Breast epithelium (tissue), 4 donors: Measurements from ENCODE around the gene DPYD. TPM values are rescaled to one million over a fixed set of nuclear protein-coding genes. Genes with fewer than 3 reads are reported as not detected.

Experiments
- DNase-seq, 2 donors: peaks; one replicate each; pipeline ENCODE4 v3.0.0-alpha.2; 2019; ENCODE audit warnings: low spot score in 2 of 2
- H3K27ac ChIP-seq, 2 donors: fragments of 200-600 bp; sonication (generic) in 1 of 2; one replicate each; pipeline ENCODE4 v1.5.1; 2016 to 2019; ENCODE audit warnings: mild to moderate bottlenecking in 1 of 2
- H3K27me3 ChIP-seq, 2 donors: fragments of 200-600 bp; sonication (generic) in 1 of 2; one replicate each; pipeline versions ENCODE4 v1.5.1 to v1.6.0; 2017 to 2019; ENCODE audit warnings: control low read depth in 1 of 2, mild to moderate bottlenecking in 1 of 2
- H3K36me3 ChIP-seq: fragments of 200-600 bp; one replicate; pipeline ENCODE4 v1.5.1; 2019
- H3K4me1 ChIP-seq, 2 donors: fragments of 200-600 bp; sonication (generic); one replicate each; pipeline ENCODE4 v1.5.1; 2016 to 2019; ENCODE audit warnings: control low read depth in 1 of 2
- H3K4me3 ChIP-seq, 3 donors: fragments of 200-600 bp; sonication (generic); 1 replicate in 2 of 3; 2 replicates in 1 of 3; pipeline ENCODE4 v1.5.1; 2016 to 2019; ENCODE audit warnings: mild to moderate bottlenecking in 3 of 3, moderate library complexity in 2 of 3
- H3K9me3 ChIP-seq, 2 donors: fragments of 200-600 bp; sonication (generic) in 1 of 2; one replicate each; pipeline ENCODE4 v1.5.1; 2016 to 2019; ENCODE audit warnings: control low read depth in 1 of 2
- CTCF ChIP-seq, 3 donors: fragments of 450-650 bp; IDR thresholded peaks; one replicate each; pipeline ENCODE4 v1.5.1; 2016 to 2017; ENCODE audit warnings: antibody characterized with exemption in 3 of 3, mild to moderate bottlenecking in 3 of 3, moderate library complexity in 3 of 3
- POLR2A ChIP-seq: fragments of 450-650 bp; IDR thresholded peaks from one replicate; pipeline ENCODE4 v1.6.1; 2016; ENCODE audit warnings: antibody characterized with exemption, mild to moderate bottlenecking, moderate library complexity
- POLR2AphosphoS5 ChIP-seq, 3 donors: sonication (generic); formaldehyde crosslinking; IDR thresholded peaks; one replicate each; pipeline ENCODE4 v1.6.1; 2017; ENCODE audit warnings: antibody characterized with exemption in 3 of 3
- intact Hi-C: fragments of 100-400 bp; cut with DNase I; formaldehyde crosslinking; loops from one replicate; pipeline ENCODE4 v1.15.1; 2023; ENCODE audit warnings: low total_unique reads
- total RNA-seq, 3 donors: library from RNA; depleted of rRNA; stranded (reverse); fragments of >200 nt; gene quantifications; one replicate each; pipeline ENCODE4 v1.1.0, GENCODE V29; 2016

The DPYD gene
- total RNA-seq, 3 donors from 2014 or later: 56.4 to 95.1 (median 58.1) TPM

- H3K27me3 ChIP-seq: no peaks in the 10 kb centered on the region
- no peaks in the 10 kb centered on the region for H3K36me3 ChIP-seq
- H3K9me3 ChIP-seq: peaks cover 5 to 9% of the 10 kb centered on the region in 2 donors
- TF ChIP-seq POLR2AphosphoS5 (IDR thresholded peaks at IDR 0.05) (no peak), POLR2A (no peak), CTCF (IDR thresholded peaks at IDR 0.05) (no peak)
- intact Hi-C loops: no loop called here
- no peak for DNase-seq
- H3K4me1 ChIP-seq: no peaks in the 10 kb centered on the region
- no peak overlapping the region for H3K27ac ChIP-seq
- H3K4me3 ChIP-seq: no peak overlapping the region
These were observed 878.3 kb downstream of the DPYD start for GRCh38 chr1:97042551-97042950.

GRCh38 chr1:97041026-97041425 lies 879.8 kb downstream of the DPYD start:
- Histone ChIP-seq H3K4me3 (no peak overlapping the region), H3K27ac (no peak overlapping the region), H3K36me3 (no peaks in the 10 kb centered on the region), H3K9me3 (peaks cover 5 to 9% of the 10 kb centered on the region in 2 donors), H3K4me1 (no peaks in the 10 kb centered on the region), H3K27me3 (no peaks in the 10 kb centered on the region)
- intact Hi-C loops: no loop called here
- no peak for DNase-seq
- no peak for TF ChIP-seq POLR2A
- no peak for TF ChIP-seq POLR2AphosphoS5 (IDR thresholded peaks at IDR 0.05)
- TF ChIP-seq CTCF (IDR thresholded peaks at IDR 0.05): no peak

GRCh38 chr1:97038410-97038809 lies 882.4 kb downstream of the DPYD start:
- Histone ChIP-seq H3K4me1 (no peaks in the 10 kb centered on the region), H3K27ac (no peak overlapping the region), H3K9me3 (peaks cover 3 to 9% of the 10 kb centered on the region in 2 donors), H3K27me3 (no peaks in the 10 kb centered on the region), H3K36me3 (no peaks in the 10 kb centered on the region), H3K4me3 (no peak overlapping the region)
- DNase-seq: no peak
- intact Hi-C loops: no loop called here
- TF ChIP-seq CTCF (IDR thresholded peaks at IDR 0.05): no peak
- TF ChIP-seq POLR2AphosphoS5 (IDR thresholded peaks at IDR 0.05): no peak
- TF ChIP-seq POLR2A: no peak

GRCh38 chr1:97034651-97035050 lies 886.2 kb downstream of the DPYD start:
- Histone ChIP-seq H3K36me3 (no peaks in the 10 kb centered on the region), H3K4me3 (no peak overlapping the region), H3K9me3 (peaks cover 0 to 9% of the 10 kb centered on the region in 2 donors), H3K27ac (no peak overlapping the region), H3K4me1 (no peaks in the 10 kb centered on the region), H3K27me3 (no peaks in the 10 kb centered on the region)
- TF ChIP-seq CTCF (IDR thresholded peaks at IDR 0.05): no peak
- no peak for TF ChIP-seq POLR2AphosphoS5 (IDR thresholded peaks at IDR 0.05)
- no peak for TF ChIP-seq POLR2A
- intact Hi-C loops: no loop called here
- no peak for DNase-seq

- H3K27ac ChIP-seq: no peak overlapping the region
- peaks cover 0 to 8% of the 10 kb centered on the region in 2 donors for H3K9me3 ChIP-seq
- no peaks in the 10 kb centered on the region for H3K27me3 ChIP-seq
- no peaks in the 10 kb centered on the region for H3K36me3 ChIP-seq
- TF ChIP-seq CTCF (IDR thresholded peaks at IDR 0.05) (no peak), POLR2A (no peak), POLR2AphosphoS5 (IDR thresholded peaks at IDR 0.05) (no peak)
- H3K4me1 ChIP-seq: no peaks in the 10 kb centered on the region
- intact Hi-C loops: no loop called here
- no peak for DNase-seq
- no peak overlapping the region for H3K4me3 ChIP-seq
These were observed 886.9 kb downstream of the DPYD start for GRCh38 chr1:97033949-97034348.
